WTC11 (cell line): ENCODE measurements around the gene BGN.

Source experiments
- ATF1 ChIP-seq: sonication (generic); formaldehyde crosslinking; IDR thresholded peaks from 2 replicates; pipeline ENCODE4 v1.8.1; 2023; ENCODE audit warnings: mild to moderate bottlenecking, moderate library complexity, missing genetic modification reagents
- CBFB ChIP-seq: sonication (generic); formaldehyde crosslinking; IDR thresholded peaks from 2 replicates; pipeline ENCODE4 v1.8.1; 2022; ENCODE audit warnings: mild to moderate bottlenecking, low read depth, missing genetic modification reagents
- CREM ChIP-seq: sonication (generic); formaldehyde crosslinking; IDR thresholded peaks from 2 replicates; pipeline ENCODE4 v1.8.1; 2022; ENCODE audit warnings: mild to moderate bottlenecking, missing genetic modification reagents, moderate library complexity
- ELF4 ChIP-seq: sonication (generic); formaldehyde crosslinking; IDR thresholded peaks from 2 replicates; pipeline ENCODE4 v1.8.1; 2022; ENCODE audit warnings: low read depth, mild to moderate bottlenecking, moderate library complexity, missing genetic modification reagents
- FOXK1 ChIP-seq: sonication (generic); formaldehyde crosslinking; IDR thresholded peaks from 2 replicates; pipeline ENCODE4 v1.8.0; 2022; ENCODE audit warnings: mild to moderate bottlenecking, moderate library complexity, missing genetic modification reagents
- FOXP1 ChIP-seq: sonication (generic); formaldehyde crosslinking; IDR thresholded peaks from 2 replicates; pipeline ENCODE4 v1.8.0; 2022; ENCODE audit warnings: missing genetic modification reagents, mild to moderate bottlenecking, moderate library complexity, borderline replicate concordance
- IRF2 ChIP-seq: sonication (generic); formaldehyde crosslinking; IDR thresholded peaks from 2 replicates; pipeline ENCODE4 v1.8.0; 2022; ENCODE audit warnings: low read depth, missing genetic modification reagents, borderline replicate concordance
- JUN ChIP-seq: sonication (generic); formaldehyde crosslinking; IDR thresholded peaks from 2 replicates; pipeline ENCODE4 v1.8.0; 2023; ENCODE audit warnings: mild to moderate bottlenecking, missing genetic modification reagents
- ZNF317 ChIP-seq: sonication (generic); formaldehyde crosslinking; IDR thresholded peaks from 2 replicates; pipeline ENCODE4 v1.8.1; 2023; ENCODE audit warnings: low read depth, mild to moderate bottlenecking, moderate library complexity, missing genetic modification reagents, borderline replicate concordance
- TF ChIP-seq, protein P1 (sequence below): fragments of 200-600 bp; IDR thresholded peaks from 2 replicates; pipeline ENCODE4 v1.8.0; 2022; ENCODE audit warnings: antibody characterized with exemption
- TF ChIP-seq, protein P2 (sequence below): sonication (generic); formaldehyde crosslinking; IDR thresholded peaks from 2 replicates; pipeline ENCODE4 v1.8.1; 2023; ENCODE audit warnings: mild to moderate bottlenecking, missing genetic modification reagents, moderate library complexity
- TF ChIP-seq, protein P3 (sequence below): sonication (generic); formaldehyde crosslinking; IDR thresholded peaks from 2 replicates; pipeline ENCODE4 v1.8.1; 2023; ENCODE audit warnings: mild to moderate bottlenecking, missing genetic modification reagents

DNA sequence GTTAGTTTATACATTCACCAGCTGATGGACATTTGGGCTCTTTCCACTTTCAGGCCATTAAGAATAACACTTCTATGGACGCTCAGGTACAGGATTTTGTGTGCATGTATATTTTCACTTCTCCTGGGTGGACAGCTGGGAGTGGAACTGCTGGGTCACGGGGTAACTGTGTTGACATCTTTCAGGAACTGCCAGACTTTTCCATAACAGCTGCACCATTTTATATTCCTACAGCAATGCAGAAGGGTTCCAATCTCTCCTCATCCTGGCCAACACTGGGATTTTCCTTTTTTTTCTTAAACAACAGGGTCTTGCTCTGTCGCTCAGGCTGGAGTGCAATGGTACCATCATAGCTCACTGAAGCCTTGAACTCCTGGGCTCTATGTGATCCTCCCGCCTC is 36.3 kb upstream of the BGN start:
- TF ChIP-seq, protein P1, sequence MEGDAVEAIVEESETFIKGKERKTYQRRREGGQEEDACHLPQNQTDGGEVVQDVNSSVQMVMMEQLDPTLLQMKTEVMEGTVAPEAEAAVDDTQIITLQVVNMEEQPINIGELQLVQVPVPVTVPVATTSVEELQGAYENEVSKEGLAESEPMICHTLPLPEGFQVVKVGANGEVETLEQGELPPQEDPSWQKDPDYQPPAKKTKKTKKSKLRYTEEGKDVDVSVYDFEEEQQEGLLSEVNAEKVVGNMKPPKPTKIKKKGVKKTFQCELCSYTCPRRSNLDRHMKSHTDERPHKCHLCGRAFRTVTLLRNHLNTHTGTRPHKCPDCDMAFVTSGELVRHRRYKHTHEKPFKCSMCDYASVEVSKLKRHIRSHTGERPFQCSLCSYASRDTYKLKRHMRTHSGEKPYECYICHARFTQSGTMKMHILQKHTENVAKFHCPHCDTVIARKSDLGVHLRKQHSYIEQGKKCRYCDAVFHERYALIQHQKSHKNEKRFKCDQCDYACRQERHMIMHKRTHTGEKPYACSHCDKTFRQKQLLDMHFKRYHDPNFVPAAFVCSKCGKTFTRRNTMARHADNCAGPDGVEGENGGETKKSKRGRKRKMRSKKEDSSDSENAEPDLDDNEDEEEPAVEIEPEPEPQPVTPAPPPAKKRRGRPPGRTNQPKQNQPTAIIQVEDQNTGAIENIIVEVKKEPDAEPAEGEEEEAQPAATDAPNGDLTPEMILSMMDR = no peak
- TF ChIP-seq IRF2 (no peak), FOXK1 (CRISPR knock-in tag) (no peak), ELF4 (CRISPR knock-in tag) (no peak), ZNF317 (CRISPR knock-in tag) (no peak), ATF1 (CRISPR knock-in tag) (no peak), CBFB (CRISPR knock-in tag) (no peak), CREM (no peak), FOXP1 (CRISPR knock-in tag) (no peak), JUN (CRISPR knock-in tag) (no peak)
- TF ChIP-seq, protein P2, sequence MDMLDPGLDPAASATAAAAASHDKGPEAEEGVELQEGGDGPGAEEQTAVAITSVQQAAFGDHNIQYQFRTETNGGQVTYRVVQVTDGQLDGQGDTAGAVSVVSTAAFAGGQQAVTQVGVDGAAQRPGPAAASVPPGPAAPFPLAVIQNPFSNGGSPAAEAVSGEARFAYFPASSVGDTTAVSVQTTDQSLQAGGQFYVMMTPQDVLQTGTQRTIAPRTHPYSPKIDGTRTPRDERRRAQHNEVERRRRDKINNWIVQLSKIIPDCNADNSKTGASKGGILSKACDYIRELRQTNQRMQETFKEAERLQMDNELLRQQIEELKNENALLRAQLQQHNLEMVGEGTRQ = no peak
- TF ChIP-seq, protein P3, sequence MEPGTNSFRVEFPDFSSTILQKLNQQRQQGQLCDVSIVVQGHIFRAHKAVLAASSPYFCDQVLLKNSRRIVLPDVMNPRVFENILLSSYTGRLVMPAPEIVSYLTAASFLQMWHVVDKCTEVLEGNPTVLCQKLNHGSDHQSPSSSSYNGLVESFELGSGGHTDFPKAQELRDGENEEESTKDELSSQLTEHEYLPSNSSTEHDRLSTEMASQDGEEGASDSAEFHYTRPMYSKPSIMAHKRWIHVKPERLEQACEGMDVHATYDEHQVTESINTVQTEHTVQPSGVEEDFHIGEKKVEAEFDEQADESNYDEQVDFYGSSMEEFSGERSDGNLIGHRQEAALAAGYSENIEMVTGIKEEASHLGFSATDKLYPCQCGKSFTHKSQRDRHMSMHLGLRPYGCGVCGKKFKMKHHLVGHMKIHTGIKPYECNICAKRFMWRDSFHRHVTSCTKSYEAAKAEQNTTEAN (CRISPR knock-in tag) = no peak
